HG02759 (cell line): ENCODE measurements around the gene IL1B.

Experiments used
- ATAC-seq: cut with Tn5 transposase; IDR thresholded peaks from one replicate; pipeline ENCODE4 v1.9.1; 2021; ENCODE audit warnings: mild to moderate bottlenecking, moderate library complexity; ENCODE audit not compliant: unreplicated experiment

Gene IL1B

DNA sequence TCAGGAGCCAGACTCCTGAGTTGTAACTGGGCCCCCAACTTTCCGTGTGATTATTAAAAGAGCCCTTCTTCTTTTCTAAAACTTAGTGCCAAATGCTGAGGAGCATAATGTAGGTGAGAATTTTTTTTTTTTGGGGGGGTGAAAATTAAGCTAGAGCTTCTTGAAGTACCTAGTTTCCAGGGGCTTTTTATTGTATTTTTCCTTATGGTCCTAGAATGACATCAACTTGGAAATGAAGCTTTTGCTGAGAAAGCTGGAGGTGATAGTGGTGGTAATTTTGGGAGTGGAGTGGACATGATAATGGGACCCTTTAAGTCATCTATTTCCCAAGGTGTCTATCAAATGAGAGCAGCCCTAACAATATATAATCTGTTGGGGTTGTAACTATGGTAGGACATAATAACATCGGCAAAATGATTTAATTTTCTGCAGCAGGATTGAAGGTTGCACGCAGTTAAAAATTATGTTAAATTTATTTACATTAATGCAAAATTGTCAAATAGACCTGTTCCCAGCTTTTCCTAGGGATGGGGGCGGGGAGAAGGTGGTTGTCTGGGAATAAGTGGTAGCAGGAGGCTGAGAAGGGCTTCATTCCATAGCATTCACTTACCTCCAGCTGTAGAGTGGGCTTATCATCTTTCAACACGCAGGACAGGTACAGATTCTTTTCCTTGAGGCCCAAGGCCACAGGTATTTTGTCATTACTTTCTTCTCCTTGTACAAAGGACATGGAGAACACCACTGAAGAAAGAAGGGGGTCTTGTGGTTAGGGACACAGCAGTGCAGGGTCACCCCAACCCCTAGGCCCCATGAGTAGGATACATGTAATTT lies 5.7 kb downstream of the IL1B start:
- no peak for ATAC-seq

DNA sequence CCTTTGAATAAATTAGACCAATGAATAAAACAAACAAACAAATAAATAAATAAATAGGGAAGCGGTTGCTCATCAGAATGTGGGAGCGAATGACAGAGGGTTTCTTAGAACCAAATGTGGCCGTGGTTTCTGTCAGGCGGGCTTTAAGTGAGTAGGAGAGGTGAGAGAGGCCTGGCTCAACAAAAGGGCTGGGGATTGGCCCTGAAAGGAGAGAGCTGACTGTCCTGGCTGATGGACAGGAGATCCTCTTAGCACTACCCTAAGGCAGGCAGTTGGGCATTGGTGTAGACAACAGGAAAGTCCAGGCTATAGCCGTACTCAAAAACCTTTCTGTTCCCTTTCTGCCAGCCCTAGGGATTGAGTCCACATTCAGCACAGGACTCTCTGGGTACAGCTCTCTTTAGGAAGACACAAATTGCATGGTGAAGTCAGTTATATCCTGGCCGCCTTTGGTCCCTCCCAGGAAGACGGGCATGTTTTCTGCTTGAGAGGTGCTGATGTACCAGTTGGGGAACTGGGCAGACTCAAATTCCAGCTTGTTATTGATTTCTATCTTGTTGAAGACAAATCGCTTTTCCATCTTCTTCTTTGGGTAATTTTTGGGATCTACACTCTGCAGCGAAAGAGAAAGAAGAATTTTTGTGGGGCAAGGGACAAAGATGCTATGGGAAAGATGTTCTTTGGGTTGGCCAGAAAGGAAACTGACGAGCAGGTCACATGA lies 6.5 kb downstream of the IL1B start:
- ATAC-seq: no peak

- ATAC-seq: no peak
Observed at GRCh38 chr2:112829101-112829960, 7.2 kb downstream of the IL1B start.

- no peak for ATAC-seq
Observed at GRCh38 chr2:112828251-112828691, 8.3 kb downstream of the IL1B start.

DNA sequence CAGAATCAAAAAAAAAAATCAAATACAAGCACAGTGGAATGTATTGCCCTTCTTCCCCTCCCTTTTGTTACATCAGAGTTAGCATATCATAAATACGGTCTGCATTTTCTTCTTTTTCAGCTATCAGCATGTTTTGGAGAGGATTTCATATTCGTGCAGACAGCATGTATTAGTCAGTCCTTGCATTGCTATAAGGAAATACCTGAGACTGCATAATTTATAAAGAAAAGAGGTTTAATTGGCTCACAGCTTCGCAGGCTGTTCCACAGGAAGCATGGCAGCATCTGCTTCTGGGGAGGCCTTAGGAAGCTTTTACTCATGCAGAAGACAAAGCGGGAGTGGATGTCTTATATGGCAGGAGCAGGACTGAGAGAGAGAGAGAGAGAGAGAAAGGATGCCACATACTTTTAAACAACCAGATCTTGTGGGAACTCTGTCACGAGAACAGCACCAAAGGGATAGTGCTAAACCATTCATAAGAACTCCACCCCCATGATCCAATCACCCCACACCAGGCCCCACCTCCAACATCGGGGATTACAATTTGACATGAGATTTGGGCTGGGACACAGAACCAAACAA lies 8.9 kb downstream of the IL1B start:
- no peak for ATAC-seq

DNA sequence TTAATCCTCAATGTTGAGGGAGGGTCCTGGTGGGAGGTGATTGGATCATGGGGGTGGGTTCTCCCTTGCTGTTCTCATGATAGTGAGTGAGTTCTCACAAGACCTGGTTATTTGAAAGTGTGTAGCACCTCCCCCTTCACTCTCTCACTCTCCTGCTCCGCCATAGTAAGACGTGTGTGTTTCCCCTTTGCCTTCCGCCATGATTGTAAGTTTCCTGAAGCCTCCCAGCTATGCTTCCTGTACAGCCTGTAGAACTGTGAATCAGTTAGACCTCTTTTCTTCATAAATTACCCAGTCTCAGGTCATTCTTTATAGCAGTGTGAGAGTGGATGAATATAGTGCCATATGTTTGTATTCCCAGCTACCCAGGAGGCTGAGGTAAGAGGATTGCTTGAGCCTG lies 9.6 kb downstream of the IL1B start:
- ATAC-seq: no peak

- no peak for ATAC-seq
Observed at GRCh38 chr2:112825706-112826105, 10.9 kb downstream of the IL1B start.

- ATAC-seq: no peak
Observed at GRCh38 chr2:112824694-112825085, 11.9 kb downstream of the IL1B start.

- ATAC-seq: peak; percentile 26
Observed at GRCh38 chr2:112821682-112822081, 14.9 kb downstream of the IL1B start.

DNA sequence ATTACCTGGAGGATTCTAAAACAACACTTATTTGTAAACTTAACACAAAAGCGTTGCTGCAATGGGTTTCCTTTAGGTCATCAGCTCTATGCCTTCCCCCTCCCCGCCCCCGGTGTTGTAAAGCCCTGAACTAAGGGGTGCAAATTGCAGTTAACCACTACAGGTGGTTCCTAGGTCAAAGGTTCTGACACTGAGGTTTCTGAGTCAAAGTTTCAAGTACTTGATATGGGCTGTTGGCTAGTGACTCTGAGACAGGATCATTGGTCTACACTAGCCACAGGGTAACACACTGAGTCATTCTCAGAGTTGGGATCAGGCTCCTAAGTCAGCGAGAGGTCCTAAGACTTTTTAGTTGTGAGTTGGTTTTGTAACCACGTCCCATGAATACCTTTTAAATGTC lies 15.4 kb downstream of the IL1B start:
- ATAC-seq: peak; percentile 87

GRCh38 chr2:112820343-112820742 lies 16.2 kb downstream of the IL1B start:
- ATAC-seq: no peak

GRCh38 chr2:112819081-112819480 lies 17.5 kb downstream of the IL1B start:
- ATAC-seq: no peak

DNA sequence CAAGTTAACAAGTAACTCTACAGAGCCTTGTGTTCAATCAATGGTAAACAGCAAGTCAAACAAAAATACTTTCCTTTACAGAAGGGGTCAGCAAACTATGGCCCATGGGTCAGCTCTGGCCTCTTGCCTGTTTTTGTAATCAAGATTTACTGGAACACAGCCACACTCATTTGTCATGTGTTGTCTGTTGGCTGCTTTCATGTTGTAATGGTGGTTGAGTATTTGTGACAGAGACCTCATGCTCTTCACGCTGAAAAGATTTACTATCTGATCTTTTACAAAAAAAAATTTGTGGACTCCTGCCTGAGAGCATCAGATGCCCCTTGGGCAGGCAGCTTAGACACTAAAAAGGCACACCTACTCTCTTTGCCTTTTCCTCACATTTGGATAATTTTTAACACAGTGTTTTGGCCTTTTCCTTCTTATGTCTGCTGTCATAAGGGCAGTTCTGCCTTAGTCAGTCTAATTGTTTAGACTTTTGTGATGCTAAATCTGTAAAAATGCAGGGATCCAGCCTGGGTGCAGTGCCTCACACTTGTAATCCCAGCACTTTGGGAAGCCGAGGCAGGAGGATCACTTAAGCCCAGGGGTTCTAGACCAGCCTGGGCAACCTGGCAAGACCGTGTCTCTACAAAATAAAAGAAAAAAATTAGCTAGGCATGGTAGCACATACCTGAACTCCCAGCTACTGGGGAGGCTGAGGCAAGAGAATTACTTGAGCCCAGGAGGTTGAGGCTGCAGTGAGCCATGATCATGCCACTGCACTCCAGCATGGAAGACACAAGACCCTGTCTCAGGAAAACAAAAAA lies 18.3 kb downstream of the IL1B start:
- ATAC-seq: no peak

DNA sequence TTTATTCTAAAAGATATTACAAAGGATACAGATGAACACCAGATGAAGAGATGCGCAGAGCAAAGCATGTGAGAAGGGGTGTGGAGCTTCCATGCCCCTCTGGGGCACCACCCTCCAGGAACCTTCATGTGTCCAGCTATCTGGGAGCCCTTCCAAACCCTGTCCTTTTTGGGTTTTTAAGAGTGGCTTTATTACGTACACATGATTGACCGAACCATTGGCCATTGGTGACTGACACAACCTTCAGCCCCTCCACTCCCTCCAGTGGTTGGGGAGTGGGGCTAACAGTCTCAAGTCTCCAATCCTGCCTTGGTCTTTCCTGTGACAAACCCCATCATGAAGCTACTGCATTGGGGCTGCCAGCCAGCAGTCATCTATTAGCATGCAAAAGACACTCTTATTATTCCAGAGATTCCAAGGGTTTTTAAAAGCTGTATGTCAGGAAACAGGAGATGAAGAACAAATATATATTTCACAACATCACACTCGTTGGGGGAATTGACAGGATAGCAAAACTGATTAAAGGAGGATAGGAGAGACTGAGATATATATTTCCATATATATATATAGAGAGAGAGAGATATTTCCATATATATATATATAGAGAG lies 19.4 kb downstream of the IL1B start:
- no peak for ATAC-seq

GRCh38 chr2:112814278-112814677 lies 22.3 kb downstream of the IL1B start:
- ATAC-seq: no peak

DNA sequence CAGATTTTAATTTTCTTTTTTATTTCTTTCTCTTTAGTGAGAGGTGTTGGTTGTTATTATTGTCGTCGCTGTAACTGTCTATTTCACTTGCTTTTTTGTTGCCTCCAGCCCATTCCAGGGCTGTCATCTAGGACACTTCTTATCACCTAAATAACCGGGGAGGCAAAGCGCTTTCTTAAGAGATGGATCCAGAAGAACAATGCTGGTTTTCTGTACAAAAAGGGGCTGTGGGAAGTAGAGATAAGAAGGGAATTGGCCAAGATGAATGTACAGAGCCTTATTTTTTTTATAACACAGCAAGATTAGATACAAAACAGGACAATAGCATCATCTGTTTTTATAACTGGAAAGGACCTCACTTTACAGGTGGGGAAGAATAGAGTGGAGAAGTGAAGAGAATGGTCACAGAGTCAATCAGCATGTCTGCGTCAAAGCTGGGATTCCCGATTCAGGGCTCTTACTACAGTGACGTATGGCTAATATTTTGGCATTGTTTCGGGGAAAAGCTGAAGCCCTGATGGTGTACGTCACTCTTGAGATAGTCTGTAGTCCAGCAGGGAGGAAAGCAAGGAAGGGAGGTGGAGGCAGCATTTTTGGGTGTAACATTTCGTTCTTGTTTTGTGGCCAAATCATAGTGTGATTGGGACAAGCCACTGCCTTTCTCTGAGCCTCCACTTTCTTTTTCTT lies 23.2 kb downstream of the IL1B start:
- no peak for ATAC-seq

DNA sequence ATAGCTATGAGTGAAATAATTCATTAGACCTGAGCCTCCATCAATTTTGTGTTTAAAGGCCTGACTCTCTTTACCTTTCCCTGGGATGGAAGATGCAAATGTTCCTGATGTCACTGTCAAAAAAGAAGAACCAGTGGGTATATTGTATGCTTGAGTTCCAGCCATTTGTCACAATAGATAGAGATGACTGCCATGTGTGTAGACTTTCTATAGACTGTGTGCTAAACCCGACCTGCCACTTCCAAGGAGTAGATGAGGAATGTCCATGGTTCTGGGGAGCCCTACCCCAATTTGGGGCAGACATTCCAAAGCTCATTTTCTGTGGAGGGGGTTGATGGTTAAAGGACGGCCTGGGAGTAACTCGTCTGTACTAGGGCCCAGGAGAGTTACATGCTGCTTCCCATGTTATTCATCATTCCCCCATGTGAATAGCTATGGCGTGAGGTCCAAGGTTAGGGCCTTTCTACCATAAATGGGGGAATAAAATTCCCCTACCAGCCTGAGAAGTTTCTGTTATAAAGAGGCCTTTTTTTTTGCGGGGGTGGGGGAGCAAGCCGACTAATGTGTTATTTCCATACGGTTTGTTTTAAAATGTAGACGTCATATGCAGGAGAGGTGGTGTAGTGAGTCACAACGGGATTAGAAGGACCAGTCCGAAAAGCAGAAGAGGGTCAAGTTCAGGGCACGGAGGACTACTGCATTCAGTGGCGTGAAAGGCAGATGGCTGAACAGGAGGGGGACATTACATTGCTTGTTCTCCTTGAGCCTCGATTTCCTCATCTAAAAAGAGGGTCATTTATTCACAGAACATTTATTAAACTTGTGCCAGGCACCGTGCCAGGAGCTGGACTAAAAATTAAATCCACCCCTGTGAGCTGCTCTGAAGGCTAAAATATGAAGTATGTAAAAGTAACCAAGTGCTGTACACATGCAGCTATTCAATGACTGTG lies 24.0 kb downstream of the IL1B start:
- ATAC-seq: no peak

GRCh38 chr2:112811841-112812306 lies 24.7 kb downstream of the IL1B start:
- ATAC-seq: no peak
